Upper lobe of left lung (tissue), 6 donors: Measurements from ENCODE around the gene KCNH1. TPM values are rescaled to one million over a fixed set of nuclear protein-coding genes. Genes with fewer than 3 reads are reported as not detected.

Experiments used
- ATAC-seq, 2 donors: fragments of 200-7000 bp; cut with Tn5 transposase; one replicate each; pipeline ENCODE4 v1.9.1; 2022; ENCODE audit warnings: mild to moderate bottlenecking in 2 of 2, moderate library complexity in 2 of 2; ENCODE audit not compliant: low FRiP score in 2 of 2
- DNase-seq, 2 donors: peaks; one replicate each; pipeline ENCODE4 v3.0.0-alpha.2; 2019 to 2020
- H3K27ac ChIP-seq, 4 donors: fragments of 200-600 bp; sonication (generic); one replicate each; pipeline ENCODE4 v1.5.1; 2016 to 2019
- H3K27me3 ChIP-seq, 4 donors: fragments of 200-600 bp; sonication (generic); one replicate each; pipeline ENCODE4 v1.5.1; 2017 to 2019
- H3K36me3 ChIP-seq, 4 donors: fragments of 200-600 bp; sonication (generic); one replicate each; pipeline ENCODE4 v1.5.1; 2016 to 2019
- H3K4me1 ChIP-seq, 4 donors: fragments of 200-600 bp; sonication (generic); one replicate each; pipeline ENCODE4 v1.5.1; 2018 to 2019
- H3K4me3 ChIP-seq, 4 donors: fragments of 200-600 bp; sonication (generic); one replicate each; pipeline ENCODE4 v1.5.1; 2017 to 2019; ENCODE audit warnings: mild to moderate bottlenecking in 2 of 4, moderate library complexity in 1 of 4
- H3K9me3 ChIP-seq, 4 donors: fragments of 200-600 bp; sonication (generic); one replicate each; pipeline ENCODE4 v1.5.1; 2018 to 2019
- CTCF ChIP-seq, 6 experiments: fragments of 450-650 bp in 4 of 6; fragments of 200-600 bp in 2 of 6; sonication (generic) in 2 of 6; IDR thresholded peaks; one replicate each; pipeline ENCODE4 v1.5.1; 2016 to 2019; ENCODE audit warnings: antibody characterized with exemption in 6 of 6
- EP300 ChIP-seq, 4 donors: sonication (generic); formaldehyde crosslinking; IDR thresholded peaks; one replicate each; pipeline ENCODE4 v1.5.1; 2017; ENCODE audit warnings: antibody characterized with exemption in 4 of 4, control low read depth in 2 of 4
- POLR2A ChIP-seq, 4 donors: fragments of 450-650 bp; IDR thresholded peaks; one replicate each; pipeline ENCODE4 v1.5.1; 2016 to 2017; ENCODE audit warnings: antibody characterized with exemption in 4 of 4, mild to moderate bottlenecking in 2 of 4
- POLR2AphosphoS5 ChIP-seq, 2 donors: sonication (generic); formaldehyde crosslinking; IDR thresholded peaks; one replicate each; pipeline ENCODE4 v1.5.1; 2017; ENCODE audit warnings: antibody characterized with exemption in 2 of 2
- WGBS, 2 donors: methylation state at CpG; one replicate each; pipeline ENCODE4 v1.1.5; 2017 to 2018; 5-methylcytosine and 5-hydroxymethylcytosine counted together
- total RNA-seq, 6 donors: library from RNA; depleted of rRNA in 4 of 6; stranded (reverse); fragments of >200 nt in 4 of 6; gene quantifications; one replicate each; pipeline versions ENCODE4 v1.1.0 to v1.2.1, GENCODE V29; 2016 to 2021
- donor health status: DM: no; HTN: no; CAD: no; lungs with moderate emphysema.
- donor health status: DM: no; HTN: yes; CAD: no; lungs with severe emphysema.

The KCNH1 gene
- total RNA-seq, 6 donors from 2014 or later: 0.09 TPM; not detected in 5

GRCh38 chr1:210915890-210916507 is 217.9 kb downstream of the KCNH1 start:
- 61% methylated on average over 6 of the region's 6 CpGs for WGBS, 2 donors
- TF ChIP-seq POLR2A (IDR thresholded peaks at IDR 0.05) (no peak), CTCF (IDR thresholded peaks at IDR 0.05) (no peak), EP300 (IDR thresholded peaks at IDR 0.05) (no peak)
- ATAC-seq: no peak

GRCh38 chr1:210912752-210913151 is 221.2 kb downstream of the KCNH1 start:
- no peaks in the 10 kb centered on the region for H3K27me3 ChIP-seq
- DNase-seq: no peak
- TF ChIP-seq POLR2A (IDR thresholded peaks at IDR 0.05): no peak
- H3K9me3 ChIP-seq: no peaks in the 10 kb centered on the region
- WGBS, 2 donors: 82 to 88% methylated on average over 2 of the region's 2 CpGs
- no peaks in the 10 kb centered on the region for H3K36me3 ChIP-seq
- no peak overlapping the region for H3K4me3 ChIP-seq
- ATAC-seq: no peak
- no peaks in the 10 kb centered on the region for H3K4me1 ChIP-seq
- H3K27ac ChIP-seq: no peak overlapping the region

More at GRCh38 chr1:210915890-210916507, 217.9 kb downstream of the KCNH1 start:
- no peaks in the 10 kb centered on the region for H3K36me3 ChIP-seq
- no peak for DNase-seq
- H3K9me3 ChIP-seq: no peaks in the 10 kb centered on the region
- no peak overlapping the region for H3K27ac ChIP-seq
- no peaks in the 10 kb centered on the region for H3K4me1 ChIP-seq
- H3K4me3 ChIP-seq: no peak overlapping the region
- H3K27me3 ChIP-seq: no peaks in the 10 kb centered on the region

- Histone ChIP-seq H3K36me3 (no peaks in the 10 kb centered on the region), H3K4me3 (no peak overlapping the region), H3K27me3 (no peaks in the 10 kb centered on the region), H3K9me3 (no peaks in the 10 kb centered on the region), H3K4me1 (no peaks in the 10 kb centered on the region), H3K27ac (no peak overlapping the region)
- 32 to 33% methylated on average over 2 of the region's 2 CpGs for WGBS, 2 donors
- no peak for DNase-seq
- ATAC-seq: no peak
- TF ChIP-seq EP300 (IDR thresholded peaks at IDR 0.05) (no peak), POLR2A (IDR thresholded peaks at IDR 0.05) (no peak), CTCF (IDR thresholded peaks at IDR 0.05) (no peak), POLR2AphosphoS5 (IDR thresholded peaks at IDR 0.05) (no peak)
These were observed 223.8 kb downstream of the KCNH1 start for GRCh38 chr1:210910020-210910575.

GRCh38 chr1:210908791-210909190 is 225.2 kb downstream of the KCNH1 start:
- Histone ChIP-seq H3K4me1 (no peaks in the 10 kb centered on the region), H3K4me3 (no peak overlapping the region), H3K36me3 (no peaks in the 10 kb centered on the region), H3K27me3 (no peaks in the 10 kb centered on the region), H3K27ac (no peak overlapping the region), H3K9me3 (no peaks in the 10 kb centered on the region)
- TF ChIP-seq POLR2AphosphoS5 (IDR thresholded peaks at IDR 0.05) (no peak), CTCF (IDR thresholded peaks at IDR 0.05) (no peak), POLR2A (IDR thresholded peaks at IDR 0.05) (no peak), EP300 (IDR thresholded peaks at IDR 0.05) (no peak)
- WGBS, 2 donors: 57 to 66% methylated on average over 3 of the region's 3 CpGs
- no peak for DNase-seq
- ATAC-seq: no peak

GRCh38 chr1:210908257-210908656 is 225.7 kb downstream of the KCNH1 start:
- H3K27me3 ChIP-seq: no peaks in the 10 kb centered on the region
- no peaks in the 10 kb centered on the region for H3K36me3 ChIP-seq
- no peaks in the 10 kb centered on the region for H3K4me1 ChIP-seq
- no peaks in the 10 kb centered on the region for H3K9me3 ChIP-seq
- 61 to 67% methylated on average over 5 of the region's 5 CpGs for WGBS, 2 donors
- no peak for DNase-seq
- no peak overlapping the region for H3K4me3 ChIP-seq
- no peak overlapping the region for H3K27ac ChIP-seq
- no peak for TF ChIP-seq CTCF (IDR thresholded peaks at IDR 0.05)
- no peak for TF ChIP-seq EP300 (IDR thresholded peaks at IDR 0.05)
- no peak for TF ChIP-seq POLR2A (IDR thresholded peaks at IDR 0.05)
- TF ChIP-seq POLR2AphosphoS5 (IDR thresholded peaks at IDR 0.05): no peak
- ATAC-seq: no peak
